Endothelial cell of umbilical vein (primary cell): ENCODE data around the gene IER3. TPM values are rescaled to one million over a fixed set of nuclear protein-coding genes. Genes with fewer than 3 reads are reported as not detected.

Source experiments
- BruUV-seq: library from RNA; stranded (reverse); fragments of 400-500 nt; replicated peaks from 2 replicates; lab custom pipeline; 2021; lab: Mats Ljungman, UMichigan
- CTCF ChIA-PET: fragments of 300-600, 350-600 bp; sonication (Branson Sonifier 250); formaldehyde crosslinking; loops from one replicate; lab custom pipeline; 2021; ENCODE audit warnings: antibody characterized with exemption, inconsistent platforms; lab: Charles Lee
- POLR2A ChIA-PET: fragments of 300-600, 350-600 bp; sonication (Branson Sonifier 250); formaldehyde crosslinking; loops from one replicate; lab custom pipeline; 2021; ENCODE audit warnings: antibody characterized with exemption, inconsistent platforms; lab: Charles Lee
- DNase-seq: peaks from one replicate; pipeline ENCODE4 v3.0.0-alpha.2; 2011; ENCODE audit warnings: low read depth, low spot score
- FAIRE-seq: peaks from 2 replicates; lab custom pipeline; 2011; peaks lifted over from hg19 to GRCh38; lab: Jason Lieb, UNC
- H2AFZ ChIP-seq: 2 replicates; pipeline ENCODE4 v1.6.0; 2012; ENCODE audit warnings: low read depth, low read length, control low read depth, inconsistent platforms
- H3K27ac ChIP-seq: 2 replicates; pipeline ENCODE4 v1.5.1; 2011; ENCODE audit warnings: low read depth, mild to moderate bottlenecking, control low read depth, low read length, moderate library complexity; ENCODE audit not compliant: insufficient read depth
- H3K27me3 ChIP-seq, 2 experiments: 2 replicates each; pipeline versions ENCODE4 v1.6.0 to v1.6.1; 2011; ENCODE audit warnings: low read length in 2 of 2, mixed read lengths in 1 of 2; ENCODE audit not compliant: control insufficient read depth in 2 of 2, insufficient read depth in 2 of 2
- H3K36me3 ChIP-seq, 2 experiments: 2 replicates in 1 of 2; 3 replicates in 1 of 2; pipeline ENCODE4 v1.5.1; 2011; ENCODE audit warnings: low read length in 2 of 2, mild to moderate bottlenecking in 1 of 2, moderate library complexity in 1 of 2; ENCODE audit not compliant: control insufficient read depth in 2 of 2, insufficient read depth in 2 of 2; ENCODE audit errors: extremely low read depth in 1 of 2
- H3K4me1 ChIP-seq: 3 replicates; pipeline ENCODE4 v1.5.1; 2011; ENCODE audit warnings: mild to moderate bottlenecking, low read length; ENCODE audit not compliant: control insufficient read depth, insufficient read depth; ENCODE audit errors: extremely low read depth
- H3K4me2 ChIP-seq: 2 replicates; pipeline ENCODE4 v1.6.1; 2011; ENCODE audit warnings: low read length, control low read depth, mixed read lengths; ENCODE audit not compliant: insufficient read depth
- H3K4me3 ChIP-seq, 3 experiments: fragments of 200-600 bp in 1 of 3; sonication (generic), shearing (Covaris generic) in 1 of 3; replicated peaks in 1 of 3; 2 replicates each; pipeline ENCODE4 v1.5.1; 2011 to 2016; ENCODE audit warnings: control low read depth in 3 of 3, low read length in 3 of 3, mild to moderate bottlenecking in 2 of 3, inconsistent platforms in 1 of 3, low read depth in 1 of 3, moderate library complexity in 1 of 3; ENCODE audit not compliant: insufficient read depth in 1 of 3
- H3K79me2 ChIP-seq: 2 replicates; pipeline ENCODE4 v1.6.0; 2012; ENCODE audit warnings: low read length, inconsistent platforms; ENCODE audit not compliant: control insufficient read depth, insufficient read depth
- H3K9ac ChIP-seq: replicated peaks from 2 replicates; pipeline ENCODE3; 2011; ENCODE audit warnings: low read length, control low read depth; ENCODE audit not compliant: insufficient read depth; ENCODE audit errors: extremely low read depth
- H3K9me1 ChIP-seq: replicated peaks from 3 replicates; pipeline ENCODE4 v1.6.0; 2011; ENCODE audit warnings: mild to moderate bottlenecking, low read length; ENCODE audit not compliant: control insufficient read depth, insufficient read depth; ENCODE audit errors: extremely low read depth
- H3K9me3 ChIP-seq: replicated peaks from 2 replicates; pipeline ENCODE4 v1.5.1; 2012; ENCODE audit warnings: low read length, inconsistent platforms; ENCODE audit not compliant: control insufficient read depth, insufficient read depth
- H4K20me1 ChIP-seq: replicated peaks from 2 replicates; pipeline ENCODE3; 2011; ENCODE audit warnings: mild to moderate bottlenecking, low read length; ENCODE audit not compliant: control insufficient read depth, insufficient read depth; ENCODE audit errors: extremely low read depth
- EZH2 ChIP-seq: IDR thresholded peaks from 2 replicates; pipeline ENCODE4 v1.6.1; 2012; ENCODE audit warnings: borderline replicate concordance, low read depth, mild to moderate bottlenecking, moderate library complexity, low read length, inconsistent platforms; ENCODE audit not compliant: severe bottlenecking
- FOS ChIP-seq: IDR thresholded peaks from 2 replicates; pipeline ENCODE4 v1.6.1; 2011; ENCODE audit warnings: mild to moderate bottlenecking, low read length, moderate library complexity, borderline replicate concordance; ENCODE audit not compliant: insufficient read depth
- GATA2 ChIP-seq: IDR thresholded peaks from 2 replicates; pipeline ENCODE4 v1.7.0; 2011; ENCODE audit warnings: low read depth, mild to moderate bottlenecking, moderate library complexity, mixed read lengths, low read length; ENCODE audit not compliant: insufficient read length, insufficient read depth
- JUN ChIP-seq: IDR thresholded peaks from 2 replicates; pipeline ENCODE4 v1.6.1; 2011; ENCODE audit warnings: borderline replicate concordance, low read depth; ENCODE audit not compliant: insufficient read length, insufficient read depth
- MYC ChIP-seq: IDR thresholded peaks from one replicate; pipeline ENCODE4 v1.6.1; 2011; ENCODE audit warnings: mild to moderate bottlenecking, low read depth, low read length
- POLR2A ChIP-seq: IDR thresholded peaks from 2 replicates; pipeline ENCODE4 v1.6.1; 2012; ENCODE audit warnings: low read depth, mild to moderate bottlenecking, control low read depth, low read length
- POLR2AphosphoS5 ChIP-seq: IDR thresholded peaks from 2 replicates; pipeline ENCODE4 v1.6.1; 2012; ENCODE audit warnings: low read depth, mild to moderate bottlenecking, control low read depth, low read length, moderate library complexity; ENCODE audit not compliant: insufficient read depth
- dilution Hi-C: fragments of 300-500 bp; cut with MboI; formaldehyde crosslinking; loops from one replicate; pipeline ENCODE4 v1.15.0; 2019; ENCODE audit warnings: low sequenced_read_pairs; ENCODE audit not compliant: extremely low pct_ligation_motif_present
- intact Hi-C: fragments of 100-400 bp; cut with micrococcal nuclease; formaldehyde crosslinking; loops from one replicate; pipeline ENCODE4 v1.10.0; 2022
- polyA plus RNA-seq, 4 experiments: library from polyadenylated mRNA; depleted of rRNA in 3 of 4; stranded (reverse) in 3 of 4; unstranded in 1 of 4; fragments of >200 nt; gene quantifications; 2 replicates each; pipeline versions ENCODE4 v1.2.1 to v1.2.3, GENCODE V29; 2011 to 2012; ENCODE audit warnings: missing spikeins in 1 of 4
- total RNA-seq: library from RNA; stranded (reverse); gene quantifications from 2 replicates; pipeline ENCODE4 v1.2.3, GENCODE V29; 2021
- TF ChIP-seq, protein P1 (sequence below): IDR thresholded peaks from 2 replicates; pipeline ENCODE4 v1.6.1; 2011; ENCODE audit not compliant: insufficient read depth, insufficient read length
- TF ChIP-seq, protein P2 (sequence below), 2 donors: IDR thresholded peaks; 1 replicate in 1 of 2; 2 replicates in 1 of 2; pipeline ENCODE4 v1.5.1; 2011; ENCODE audit warnings: low read length in 2 of 2, mild to moderate bottlenecking in 2 of 2, moderate library complexity in 2 of 2, control low read depth in 1 of 2, inconsistent platforms in 1 of 2, low read depth in 1 of 2; ENCODE audit not compliant: insufficient read depth in 1 of 2; ENCODE audit errors: extremely low read depth in 1 of 2

IER3 gene
- total and polyA plus RNA-seq, 2 donors (not counting 3 experiments of a cell fraction or from before 2014, with no cell fraction given): 170 to 468 TPM

DNA sequence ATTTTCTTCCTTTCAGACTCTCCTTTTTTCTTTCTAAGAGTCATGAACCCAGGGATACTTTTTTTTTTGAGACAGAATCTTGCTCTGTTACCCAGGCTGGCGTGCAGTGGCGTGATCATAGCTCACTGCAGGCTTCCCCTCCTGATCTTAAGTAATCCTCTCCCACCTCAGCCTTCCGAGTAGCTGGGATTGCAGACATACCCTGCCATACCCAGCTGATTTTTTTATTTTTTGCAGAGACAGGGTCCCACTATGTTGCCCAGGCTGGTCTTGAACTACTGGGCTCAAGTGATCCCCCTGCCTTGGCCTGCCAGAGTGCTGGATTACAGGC lies 32.8 kb upstream of the IER3 start:
- H3K36me3 ChIP-seq: no peaks in the 10 kb centered on the region
- ChIA-PET POLR2A (interaction anchor here (0.6 kb wide), 1 partner anchor 29 kb away, joined by 8 read pairs; no protein-coding TSS in a partner anchor), CTCF (interaction anchor here (1.0 to 1.3 kb wide), 2 partner anchors 17 to 25 kb away, joined by 3 to 5 read pairs; no protein-coding TSS in a partner anchor)
- no peaks in the 10 kb centered on the region for H4K20me1 ChIP-seq
- no peak overlapping the region for H3K4me3 ChIP-seq
- no peak for TF ChIP-seq GATA2
- TF ChIP-seq MYC: no peak
- TF ChIP-seq, protein P1, sequence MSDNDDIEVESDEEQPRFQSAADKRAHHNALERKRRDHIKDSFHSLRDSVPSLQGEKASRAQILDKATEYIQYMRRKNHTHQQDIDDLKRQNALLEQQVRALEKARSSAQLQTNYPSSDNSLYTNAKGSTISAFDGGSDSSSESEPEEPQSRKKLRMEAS: no peak
- TF ChIP-seq POLR2AphosphoS5: no peak
- no peak for TF ChIP-seq POLR2A
- no peak for TF ChIP-seq FOS
- TF ChIP-seq EZH2: no peak
- TF ChIP-seq, protein P2, sequence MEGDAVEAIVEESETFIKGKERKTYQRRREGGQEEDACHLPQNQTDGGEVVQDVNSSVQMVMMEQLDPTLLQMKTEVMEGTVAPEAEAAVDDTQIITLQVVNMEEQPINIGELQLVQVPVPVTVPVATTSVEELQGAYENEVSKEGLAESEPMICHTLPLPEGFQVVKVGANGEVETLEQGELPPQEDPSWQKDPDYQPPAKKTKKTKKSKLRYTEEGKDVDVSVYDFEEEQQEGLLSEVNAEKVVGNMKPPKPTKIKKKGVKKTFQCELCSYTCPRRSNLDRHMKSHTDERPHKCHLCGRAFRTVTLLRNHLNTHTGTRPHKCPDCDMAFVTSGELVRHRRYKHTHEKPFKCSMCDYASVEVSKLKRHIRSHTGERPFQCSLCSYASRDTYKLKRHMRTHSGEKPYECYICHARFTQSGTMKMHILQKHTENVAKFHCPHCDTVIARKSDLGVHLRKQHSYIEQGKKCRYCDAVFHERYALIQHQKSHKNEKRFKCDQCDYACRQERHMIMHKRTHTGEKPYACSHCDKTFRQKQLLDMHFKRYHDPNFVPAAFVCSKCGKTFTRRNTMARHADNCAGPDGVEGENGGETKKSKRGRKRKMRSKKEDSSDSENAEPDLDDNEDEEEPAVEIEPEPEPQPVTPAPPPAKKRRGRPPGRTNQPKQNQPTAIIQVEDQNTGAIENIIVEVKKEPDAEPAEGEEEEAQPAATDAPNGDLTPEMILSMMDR (IDR thresholded peaks at IDR 0.05; ENCODE audit: extremely low read depth in 1 of 2, insufficient read depth in 1 of 2, low read depth in 1 of 2, low read length in 2 of 2): no peak
- no peak for TF ChIP-seq JUN
- no peaks in the 10 kb centered on the region for H3K79me2 ChIP-seq
- intact Hi-C loops (no loop called here), dilution Hi-C loops (no loop called here)
- no peak for FAIRE-seq
- H3K4me1 ChIP-seq: peaks cover 20% of the 10 kb centered on the region
- no peak overlapping the region for H3K9ac ChIP-seq
- DNase-seq: no peak
- BruUV-seq: no TSS peak
- H2AFZ ChIP-seq: no peak overlapping the region
- no peak overlapping the region for H3K4me2 ChIP-seq
- no peaks in the 10 kb centered on the region for H3K9me3 ChIP-seq
- no peak overlapping the region for H3K27ac ChIP-seq
- H3K9me1 ChIP-seq: no peaks in the 10 kb centered on the region
- no peaks in the 10 kb centered on the region for H3K27me3 ChIP-seq
